H54 (cell line): ENCODE results near the gene TOP2B.

Experiments used
- DNase-seq: peaks from one replicate; pipeline ENCODE4 v3.0.0; 2011; ENCODE audit warnings: low spot score, mixed read lengths; ENCODE audit not compliant: insufficient read length
- FAIRE-seq: peaks from 3 replicates; lab custom pipeline; 2011; peaks lifted over from hg19 to GRCh38; lab: Jason Lieb, UNC
- POLR2A ChIP-seq: IDR thresholded peaks from 2 replicates; pipeline ENCODE4 v1.6.1; 2011; ENCODE audit warnings: low read depth, mild to moderate bottlenecking, low read length

The TOP2B gene

DNA sequence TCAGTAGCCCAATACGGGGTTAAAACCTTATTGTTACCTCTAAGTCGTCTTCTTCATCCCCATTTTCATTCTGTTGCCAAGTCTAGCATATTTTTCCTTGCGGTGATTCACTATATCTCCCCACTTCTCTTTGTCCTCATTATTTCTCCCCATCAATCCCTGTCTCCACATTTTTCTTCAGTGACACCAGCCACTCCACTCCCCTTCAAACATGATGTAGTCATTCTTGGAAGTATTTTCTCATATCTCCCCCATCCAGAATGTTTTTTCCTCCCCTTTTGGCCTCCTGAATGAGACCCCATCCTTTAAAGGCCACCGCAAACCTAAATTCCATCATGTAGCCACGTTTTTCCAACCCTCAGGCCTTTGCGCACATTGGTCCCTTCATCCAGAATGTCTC lies 105.9 kb downstream of the TOP2B start:
- FAIRE-seq: no peak

GRCh38 chr3:25558121-25558520 lies 106.6 kb downstream of the TOP2B start:
- FAIRE-seq (no peak), DNase-seq (no peak)
- no peak for TF ChIP-seq POLR2A

More for the DNA sequence above, 105.9 kb downstream of the TOP2B start:
- no peak for TF ChIP-seq POLR2A
- no peak for DNase-seq

GRCh38 chr3:25557694-25558093 lies 107.0 kb downstream of the TOP2B start:
- DNase-seq (no peak), FAIRE-seq (no peak)
- TF ChIP-seq POLR2A: no peak

DNA sequence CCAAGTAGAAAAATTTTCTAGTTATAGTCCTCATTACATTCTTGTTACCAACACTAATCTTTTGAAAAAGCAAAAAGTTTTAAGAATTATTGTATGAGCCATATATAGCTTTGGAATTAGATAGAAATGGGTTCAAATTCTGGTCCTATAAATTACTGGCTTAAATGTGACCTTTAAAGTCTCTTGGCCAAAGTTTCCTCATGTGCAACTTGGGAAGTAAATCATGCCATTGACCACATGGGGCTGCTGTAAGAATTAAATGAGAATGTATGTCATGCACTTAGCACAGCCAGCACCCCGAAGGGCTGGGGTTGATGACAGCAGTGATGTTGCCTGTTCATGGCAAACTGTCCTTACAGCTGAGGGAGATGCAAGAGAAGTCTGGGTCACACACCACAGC lies 108.3 kb downstream of the TOP2B start:
- DNase-seq (no peak), FAIRE-seq (peak; percentile 27)
- TF ChIP-seq POLR2A: no peak

DNA sequence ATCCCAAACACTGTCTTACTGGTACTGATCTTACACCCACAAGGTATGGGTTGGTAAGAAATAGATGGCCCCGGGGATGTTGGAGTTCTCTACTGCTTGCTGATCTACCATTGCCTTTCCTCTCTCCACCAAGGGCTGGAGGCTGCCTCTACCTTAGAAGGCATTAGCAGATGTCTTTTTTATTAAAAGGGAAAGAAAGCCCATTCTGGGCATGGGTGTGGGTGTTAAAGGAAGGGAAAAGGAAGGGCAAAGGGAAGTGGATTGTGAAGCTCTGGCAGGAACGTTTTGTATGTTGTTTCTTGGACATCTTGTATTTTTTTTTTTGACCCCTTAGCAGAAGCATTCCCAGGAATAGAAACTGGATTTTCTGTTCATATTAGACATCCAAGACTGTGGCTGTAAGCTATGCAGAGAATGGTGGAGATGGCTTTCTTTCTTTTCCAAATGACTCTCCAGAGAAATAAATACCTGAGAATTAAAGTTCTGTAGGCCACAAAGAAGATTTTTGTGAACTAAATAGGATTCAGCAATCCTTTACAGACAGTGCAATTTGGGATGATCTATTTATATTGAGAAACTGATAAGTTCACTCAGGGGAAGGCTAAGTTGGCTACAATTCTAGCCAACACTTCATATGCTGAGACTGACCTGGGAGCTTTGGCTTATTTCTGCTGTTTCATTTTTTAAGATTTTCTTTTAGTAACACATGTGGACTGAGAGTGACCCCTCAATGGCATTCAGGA lies 108.8 kb downstream of the TOP2B start:
- DNase-seq (no peak), FAIRE-seq (no peak)
- no peak for TF ChIP-seq POLR2A

DNA sequence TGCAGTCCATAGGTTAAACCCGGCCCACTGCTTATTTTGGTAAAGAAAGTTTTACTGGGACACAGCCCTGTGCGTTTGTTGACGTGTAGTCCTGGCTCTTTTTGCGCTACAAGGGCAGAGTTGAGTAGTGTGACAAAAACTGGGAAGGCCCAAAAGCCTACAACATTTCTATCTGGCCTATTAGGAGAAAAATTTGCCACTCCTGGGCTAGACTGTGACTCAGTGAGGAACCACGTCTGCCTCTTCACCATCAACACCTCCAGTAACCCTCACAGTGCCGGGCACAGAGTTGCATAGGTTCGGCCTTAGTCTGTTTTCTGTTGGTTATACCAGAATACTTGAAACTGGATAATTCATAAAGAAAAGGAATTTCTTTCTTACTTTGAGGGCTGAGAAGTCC lies 110.3 kb downstream of the TOP2B start:
- DNase-seq (no peak), FAIRE-seq (no peak)
- no peak for TF ChIP-seq POLR2A

GRCh38 chr3:25552251-25552650 lies 112.5 kb downstream of the TOP2B start:
- DNase-seq: no peak
- FAIRE-seq: no peak
- no peak for TF ChIP-seq POLR2A

DNA sequence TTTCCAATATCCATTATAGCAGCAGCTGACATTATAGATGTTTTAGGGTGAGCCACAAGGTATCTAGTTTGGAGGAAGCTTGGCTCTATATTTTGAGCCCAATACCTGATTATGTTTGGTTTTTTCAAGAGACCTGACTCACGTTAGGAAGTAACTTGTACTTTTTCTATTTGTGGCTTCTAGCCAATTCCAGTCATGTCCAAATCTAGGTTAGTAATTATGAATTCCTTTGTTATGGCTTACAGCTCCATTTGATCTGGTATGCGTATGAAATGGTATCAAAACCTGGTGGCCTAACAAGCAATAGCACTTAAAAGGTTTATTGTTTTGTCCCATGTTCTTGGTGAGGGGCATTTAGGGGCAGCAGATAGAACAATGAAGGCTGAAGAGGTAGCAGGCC lies 115.9 kb downstream of the TOP2B start:
- TF ChIP-seq POLR2A: no peak
- DNase-seq (no peak), FAIRE-seq (no peak)

GRCh38 chr3:25547943-25548674 lies 116.6 kb downstream of the TOP2B start:
- TF ChIP-seq POLR2A: no peak
- DNase-seq (no peak), FAIRE-seq (no peak)
